CD14-positive monocyte (primary cell): ENCODE data around the gene COX18. TPM values are rescaled to one million over a fixed set of nuclear protein-coding genes. Genes with fewer than 3 reads are reported as not detected.

Source experiments
- DNase-seq, 3 donors: peaks; one replicate each; pipeline ENCODE4 v3.0.0-alpha.2; 2011 to 2022
- H2AFZ ChIP-seq: 2 replicates; pipeline ENCODE4 v1.6.0; 2012; ENCODE audit warnings: mild to moderate bottlenecking, low read depth, low read length, inconsistent platforms; ENCODE audit not compliant: insufficient read depth, poor library complexity, severe bottlenecking
- H3K27ac ChIP-seq, 2 donors: 1 replicate in 1 of 2; 2 replicates in 1 of 2; pipeline ENCODE4 v1.5.1; 2012 to 2013; ENCODE audit warnings: low read length in 2 of 2, control low read depth in 1 of 2, inconsistent platforms in 1 of 2, low read depth in 1 of 2, mild to moderate bottlenecking in 1 of 2
- H3K27me3 ChIP-seq, 2 donors: one replicate each; pipeline versions ENCODE4 v1.6.0 to v1.6.1; 2011 to 2013; ENCODE audit warnings: low read length in 2 of 2; ENCODE audit not compliant: control insufficient read depth in 2 of 2, insufficient read depth in 2 of 2
- H3K36me3 ChIP-seq, 2 donors: replicated peaks in 1 of 2; 1 replicate in 1 of 2; 2 replicates in 1 of 2; pipeline versions ENCODE4 v1.5.1 to v1.6.1; 2012 to 2013; ENCODE audit warnings: low read length in 2 of 2, control low read depth in 1 of 2, inconsistent platforms in 1 of 2, mild to moderate bottlenecking in 1 of 2; ENCODE audit not compliant: insufficient read depth in 2 of 2, control insufficient read depth in 1 of 2
- H3K4me1 ChIP-seq, 2 donors: 1 replicate in 1 of 2; 2 replicates in 1 of 2; pipeline versions ENCODE4 v1.5.1 to v1.6.1; 2012 to 2013; ENCODE audit warnings: low read length in 2 of 2, control low read depth in 1 of 2, inconsistent platforms in 1 of 2, mild to moderate bottlenecking in 1 of 2, moderate library complexity in 1 of 2; ENCODE audit not compliant: insufficient read depth in 2 of 2, control insufficient read depth in 1 of 2
- H3K4me2 ChIP-seq: replicated peaks from 2 replicates; pipeline ENCODE3; 2012; ENCODE audit warnings: low read length, moderate library complexity, mild to moderate bottlenecking; ENCODE audit not compliant: poor library complexity, severe bottlenecking; ENCODE audit errors: extremely low read depth
- H3K4me3 ChIP-seq, 3 experiments: fragments of 200-600 bp in 1 of 3; sonication (generic) in 1 of 3; replicated peaks in 1 of 3; 1 replicate in 2 of 3; 2 replicates in 1 of 3; pipeline ENCODE4 v1.5.1; 2011 to 2013; ENCODE audit warnings: low read length in 3 of 3, mild to moderate bottlenecking in 3 of 3, control low read depth in 2 of 3, low read depth in 2 of 3, inconsistent platforms in 1 of 3, moderate library complexity in 1 of 3
- H3K79me2 ChIP-seq: 2 replicates; pipeline ENCODE4 v1.6.0; 2012; ENCODE audit warnings: mild to moderate bottlenecking, control low read depth, inconsistent platforms, low read length, moderate library complexity; ENCODE audit not compliant: insufficient read depth
- H3K9ac ChIP-seq: 2 replicates; pipeline ENCODE4 v1.6.0; 2017; ENCODE audit warnings: low read length, mild to moderate bottlenecking; ENCODE audit not compliant: insufficient read depth, poor library complexity, severe bottlenecking
- H3K9me3 ChIP-seq, 2 donors: replicated peaks in 1 of 2; 1 replicate in 1 of 2; 2 replicates in 1 of 2; pipeline versions ENCODE4 v1.5.1 to v1.6.1; 2012 to 2013; ENCODE audit warnings: low read length in 2 of 2, control low read depth in 1 of 2; ENCODE audit not compliant: control insufficient read depth in 1 of 2, insufficient read depth in 1 of 2
- H4K20me1 ChIP-seq: 2 replicates; pipeline ENCODE4 v1.6.0; 2012; ENCODE audit warnings: mild to moderate bottlenecking, low read length, control low read depth, moderate library complexity; ENCODE audit not compliant: insufficient read depth
- H3K27ac Mint-ChIP-seq, 7 donors: one replicate each; pipeline ENCODE4 v1.8.0; 2020; ENCODE audit warnings: mild to moderate bottlenecking in 7 of 7, mixed read lengths in 7 of 7, moderate library complexity in 6 of 7, inconsistent platforms in 2 of 7
- H3K27me3 Mint-ChIP-seq, 3 donors: one replicate each; pipeline ENCODE4 v1.8.0; 2021 to 2022; ENCODE audit warnings: low read depth in 3 of 3, mild to moderate bottlenecking in 3 of 3, mixed read lengths in 3 of 3, moderate library complexity in 3 of 3, inconsistent platforms in 1 of 3
- H3K36me3 Mint-ChIP-seq, 2 donors: one replicate each; pipeline ENCODE4 v1.8.0; 2020; ENCODE audit warnings: mixed read lengths in 2 of 2, inconsistent platforms in 1 of 2, mild to moderate bottlenecking in 1 of 2
- H3K4me1 Mint-ChIP-seq: one replicate; pipeline ENCODE4 v1.8.0; 2020; ENCODE audit warnings: mild to moderate bottlenecking, mixed read lengths
- H3K4me3 Mint-ChIP-seq, 2 donors: one replicate each; pipeline ENCODE4 v1.8.0; 2020; ENCODE audit warnings: mild to moderate bottlenecking in 2 of 2, mixed read lengths in 2 of 2, moderate library complexity in 1 of 2
- H3K9me3 Mint-ChIP-seq, 7 donors: one replicate each; pipeline ENCODE4 v1.8.0; 2020 to 2022; ENCODE audit warnings: mixed read lengths in 7 of 7, mild to moderate bottlenecking in 6 of 7, moderate library complexity in 6 of 7, inconsistent platforms in 2 of 7
- WGBS: methylation state at CpG from one replicate; pipeline ENCODE4 v1.1.5; 2013; ENCODE audit warnings: missing lambda C conversion rate; ENCODE audit not compliant: insufficient coverage; 5-methylcytosine and 5-hydroxymethylcytosine counted together
- intact Hi-C, 2 donors: fragments of 100-400 bp; cut with micrococcal nuclease; formaldehyde crosslinking; loops; one replicate each; pipeline versions ENCODE4 v1.15.0 to v1.15.1; 2023
- polyA plus RNA-seq, 3 donors: library from polyadenylated mRNA; depleted of rRNA in 1 of 3; unstranded in 2 of 3; stranded (reverse) in 1 of 3; fragments of 300-500 nt in 2 of 3; fragments of >200 nt in 1 of 3; fragmentation: Illumina TruSeq in 2 of 3; gene quantifications; 1 replicate in 2 of 3; 2 replicates in 1 of 3; pipeline ENCODE4 v1.2.3, GENCODE V29; 2012 to 2021
- TF ChIP-seq, protein P1 (sequence below): fragments of 200-600 bp; IDR thresholded peaks from one replicate; pipeline ENCODE4 v1.8.0; 2022; ENCODE audit warnings: antibody characterized with exemption, mild to moderate bottlenecking

The COX18 gene
- polyA plus RNA-seq, 3 donors, result 8.3 to 10.3 (median 9.7) TPM

DNA sequence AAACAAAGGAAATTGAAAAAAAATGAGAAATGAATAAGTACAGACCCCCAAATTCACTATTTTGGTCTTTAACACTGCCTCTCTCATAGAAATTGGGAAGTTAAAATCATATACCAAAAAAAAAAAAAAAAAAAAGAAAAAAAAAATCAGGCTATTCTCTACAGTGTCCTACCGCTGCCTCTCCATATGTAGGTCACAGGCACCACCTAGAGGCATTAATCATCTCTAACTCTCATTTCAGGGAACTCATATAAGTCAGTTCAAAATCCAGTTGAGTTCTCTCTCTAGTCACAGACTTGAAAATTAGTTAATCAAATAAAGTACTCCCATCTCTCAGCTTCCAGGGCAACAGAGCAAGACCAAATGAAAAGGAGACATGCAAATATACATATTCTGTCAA is 47.9 kb downstream of the COX18 start:
- Mint-ChIP-seq H3K27me3 (peaks cover 0 to 11% (median 5%) of the 10 kb centered on the region in 3 donors), H3K9me3 (peaks cover 0 to 2% (median 0%) of the 10 kb centered on the region in 7 donors), H3K27ac (no peak overlapping the region), H3K4me1 (no peaks in the 10 kb centered on the region), H3K4me3 (no peak overlapping the region), H3K36me3 (no peaks in the 10 kb centered on the region)
- Histone ChIP-seq H3K4me1 (no peaks in the 10 kb centered on the region), H3K9ac (no peak overlapping the region), H3K36me3 (no peaks in the 10 kb centered on the region), H3K27ac (no peak overlapping the region), H3K4me2 (no peak overlapping the region), H3K79me2 (no peaks in the 10 kb centered on the region), H3K9me3 (no peaks in the 10 kb centered on the region), H3K27me3 (no peaks in the 10 kb centered on the region), H2AFZ (no peak overlapping the region), H4K20me1 (no peaks in the 10 kb centered on the region), H3K4me3 (no peak overlapping the region)
- TF ChIP-seq, protein P1, sequence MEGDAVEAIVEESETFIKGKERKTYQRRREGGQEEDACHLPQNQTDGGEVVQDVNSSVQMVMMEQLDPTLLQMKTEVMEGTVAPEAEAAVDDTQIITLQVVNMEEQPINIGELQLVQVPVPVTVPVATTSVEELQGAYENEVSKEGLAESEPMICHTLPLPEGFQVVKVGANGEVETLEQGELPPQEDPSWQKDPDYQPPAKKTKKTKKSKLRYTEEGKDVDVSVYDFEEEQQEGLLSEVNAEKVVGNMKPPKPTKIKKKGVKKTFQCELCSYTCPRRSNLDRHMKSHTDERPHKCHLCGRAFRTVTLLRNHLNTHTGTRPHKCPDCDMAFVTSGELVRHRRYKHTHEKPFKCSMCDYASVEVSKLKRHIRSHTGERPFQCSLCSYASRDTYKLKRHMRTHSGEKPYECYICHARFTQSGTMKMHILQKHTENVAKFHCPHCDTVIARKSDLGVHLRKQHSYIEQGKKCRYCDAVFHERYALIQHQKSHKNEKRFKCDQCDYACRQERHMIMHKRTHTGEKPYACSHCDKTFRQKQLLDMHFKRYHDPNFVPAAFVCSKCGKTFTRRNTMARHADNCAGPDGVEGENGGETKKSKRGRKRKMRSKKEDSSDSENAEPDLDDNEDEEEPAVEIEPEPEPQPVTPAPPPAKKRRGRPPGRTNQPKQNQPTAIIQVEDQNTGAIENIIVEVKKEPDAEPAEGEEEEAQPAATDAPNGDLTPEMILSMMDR, result no peak
- 0% methylated on average over 1 of the region's 1 CpG for WGBS
- intact Hi-C loops, result no loop called here
- no peak for DNase-seq

DNA sequence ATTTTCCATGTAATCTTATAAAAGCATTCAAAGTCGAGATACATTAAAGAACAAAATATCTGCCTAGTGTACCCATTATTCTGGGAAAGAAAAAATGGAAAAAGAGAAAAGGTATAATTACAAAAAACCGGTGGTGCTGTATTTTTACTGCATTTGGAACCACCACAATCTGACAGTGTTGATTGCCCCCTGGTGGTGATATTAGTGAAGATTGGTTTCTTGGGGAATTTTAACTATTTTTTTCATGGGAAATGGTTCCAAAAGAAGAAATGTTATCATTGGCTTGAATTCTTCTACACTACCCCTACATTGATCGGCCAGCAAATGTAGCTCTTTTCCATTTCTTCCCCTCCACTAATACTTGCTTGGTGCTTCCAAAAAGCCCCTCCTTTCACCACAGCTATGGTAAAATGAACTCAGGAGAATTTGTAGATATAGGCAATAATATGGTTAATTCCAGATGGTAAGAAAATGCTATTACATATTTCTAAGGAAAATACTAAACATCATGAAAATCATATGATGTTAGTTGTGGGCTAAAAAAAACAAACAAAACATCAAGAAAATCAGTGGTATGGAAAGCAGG is 50.0 kb downstream of the COX18 start:
- Mint-ChIP-seq H3K27me3 (peaks cover 0 to 11% (median 5%) of the 10 kb centered on the region in 3 donors), H3K4me1 (no peaks in the 10 kb centered on the region), H3K36me3 (no peaks in the 10 kb centered on the region), H3K4me3 (no peak overlapping the region), H3K27ac (no peak overlapping the region), H3K9me3 (peaks cover 0 to 2% (median 0%) of the 10 kb centered on the region in 7 donors)
- H3K9me3 ChIP-seq, result no peaks in the 10 kb centered on the region
- WGBS, result no CpG with 5 or more reads among the region's 3 CpGs
- DNase-seq, result peak in 2 of 3 donors; percentile 5 to 19
- no peaks in the 10 kb centered on the region for H4K20me1 ChIP-seq
- no peaks in the 10 kb centered on the region for H3K36me3 ChIP-seq
- no peak overlapping the region for H3K4me2 ChIP-seq
- H3K9ac ChIP-seq, result no peak overlapping the region
- TF ChIP-seq, protein P1, result peak; percentile 75
- H3K27me3 ChIP-seq, result no peaks in the 10 kb centered on the region
- no peaks in the 10 kb centered on the region for H3K4me1 ChIP-seq
- no peak overlapping the region for H3K27ac ChIP-seq
- no peak overlapping the region for H3K4me3 ChIP-seq
- H2AFZ ChIP-seq, result no peak overlapping the region
- no peaks in the 10 kb centered on the region for H3K79me2 ChIP-seq
- intact Hi-C loops, result no loop called here
